HEK293 (cell line): Measurements from ENCODE around the gene KCNK6.

ENCODE experiments used
- CTCF ChIA-PET: fragments of 350-600 bp; formaldehyde crosslinking; extraction: SDS; loops from one replicate; lab custom pipeline; 2021; ENCODE audit warnings: antibody characterized with exemption; lab: Yijun Ruan, JAX
- POLR2A ChIA-PET: fragments of 300-600 bp; formaldehyde crosslinking; extraction: SDS; loops from one replicate; lab custom pipeline; 2020; ENCODE audit warnings: antibody characterized with exemption, inconsistent platforms; lab: Yijun Ruan, JAX
- H3K27ac ChIP-seq: fragments of 200-500 bp; sonication (Bioruptor generic); 2 replicates; pipeline ENCODE4 v1.5.1; 2014; ENCODE audit warnings: low read depth, low read length, control low read depth, inconsistent platforms; ENCODE audit errors: extremely low read depth
- H3K36me3 ChIP-seq, 2 experiments: fragments of 200-500 bp in 1 of 2; sonication (Bioruptor generic) in 1 of 2; 1 replicate in 1 of 2; 2 replicates in 1 of 2; pipeline ENCODE4 v1.5.1; 2014 to 2017; ENCODE audit warnings: inconsistent platforms in 2 of 2, low read length in 2 of 2; ENCODE audit not compliant: control insufficient read depth in 2 of 2, insufficient read depth in 1 of 2
- H3K4me1 ChIP-seq: fragments of 200-500 bp; sonication (Bioruptor generic); 2 replicates; pipeline ENCODE4 v1.5.1; 2014; ENCODE audit warnings: mild to moderate bottlenecking, low read length, inconsistent platforms; ENCODE audit not compliant: control insufficient read depth, insufficient read depth
- H3K4me3 ChIP-seq: 2 replicates; pipeline ENCODE4 v1.5.1; 2011; ENCODE audit warnings: low read depth, mild to moderate bottlenecking, control low read depth, low read length, moderate library complexity
- H3K9me3 ChIP-seq: fragments of 200-500 bp; sonication (Bioruptor generic); 2 replicates; pipeline ENCODE4 v1.5.1; 2014; ENCODE audit warnings: low read depth, low read length, inconsistent platforms; ENCODE audit not compliant: control insufficient read depth, insufficient read depth
- AEBP2 ChIP-seq: fragments of 450-650 bp; formaldehyde crosslinking; IDR thresholded peaks from 2 replicates; pipeline ENCODE4 v1.5.1; 2016; ENCODE audit warnings: missing biosample characterization, missing genetic modification characterization, borderline replicate concordance
- KLF1 ChIP-seq: fragments of 450-650 bp; formaldehyde crosslinking; IDR thresholded peaks from 2 replicates; pipeline ENCODE4 v1.5.1; 2016; ENCODE audit warnings: missing biosample characterization, missing genetic modification characterization
- OSR2 ChIP-seq: fragments of 450-650 bp; formaldehyde crosslinking; IDR thresholded peaks from 2 replicates; pipeline ENCODE4 v1.5.1; 2016; ENCODE audit warnings: missing biosample characterization, missing genetic modification characterization
- PRDM1 ChIP-seq: fragments of 450-650 bp; formaldehyde crosslinking; IDR thresholded peaks from 2 replicates; pipeline ENCODE4; 2016; ENCODE audit warnings: missing biosample characterization, missing genetic modification characterization
- ZBTB17 ChIP-seq: fragments of 450-650 bp; formaldehyde crosslinking; IDR thresholded peaks from 2 replicates; pipeline ENCODE4 v1.5.1; 2016; ENCODE audit warnings: missing biosample characterization, missing genetic modification characterization
- ZNF311 ChIP-seq: fragments of 450-650 bp; formaldehyde crosslinking; IDR thresholded peaks from 2 replicates; pipeline ENCODE4 v1.5.1; 2017; ENCODE audit warnings: missing biosample characterization, missing genetic modification characterization, borderline replicate concordance
- ZNF416 ChIP-seq: fragments of 450-650 bp; formaldehyde crosslinking; IDR thresholded peaks from 2 replicates; pipeline ENCODE4 v1.5.1; 2016; ENCODE audit warnings: missing biosample characterization, missing genetic modification characterization
- ZNF518A ChIP-seq: fragments of 450-650 bp; formaldehyde crosslinking; conservative IDR thresholded peaks from 2 replicates; pipeline ENCODE4 v1.5.1; 2016; ENCODE audit warnings: low read depth, missing biosample characterization, missing genetic modification characterization
- ZNF600 ChIP-seq: fragments of 450-650 bp; formaldehyde crosslinking; IDR thresholded peaks from 2 replicates; pipeline ENCODE4 v1.5.1; 2016; ENCODE audit warnings: missing biosample characterization, missing genetic modification characterization

The KCNK6 gene

GRCh38 chr19:38273499-38273898 lies 46.1 kb upstream of the KCNK6 start:
- Histone ChIP-seq H3K4me3 (no peak overlapping the region), H3K4me1 (peaks cover 22% of the 10 kb centered on the region), H3K36me3 (peaks cover 0 to 13% of the 10 kb centered on the region in 2 experiments; a peak in 1 of 3 replicates), H3K27ac (0 out of 2 replicates have a peak overlapping the region, but pooled peaks have one; percentile 5)
- POLR2A ChIA-PET = no interaction called here
- TF ChIP-seq KLF1 = no peak
- TF ChIP-seq PRDM1 (tag by site-specific recombination) = 0 out of 2 replicates have a peak, but pooled peaks have one; percentile 29
- TF ChIP-seq, all 188 proteins: peak for 1
- CTCF ChIA-PET = no interaction called here
- H3K9me3 ChIP-seq = no peaks in the 10 kb centered on the region; the same call in 1 of the 2 replicates

- ChIA-PET POLR2A (interaction anchor here (0.6 to 3.9 kb wide), 3 partner anchors 9 to 30 kb away, joined by 3 to 26 read pairs (median 5); partner anchors contain the start of gene SPINT2), CTCF (interaction anchor here (1.1 to 1.5 kb wide), 3 partner anchors 8 to 10 kb away, joined by 4 to 6 read pairs (median 4); no protein-coding TSS in a partner anchor)
- peaks cover 20% of the 10 kb centered on the region for H3K4me1 ChIP-seq
These were observed 44.9 kb upstream of the KCNK6 start for GRCh38 chr19:38274739-38275138.

More at GRCh38 chr19:38274739-38275138, 44.9 kb upstream of the KCNK6 start:
- H3K4me3 ChIP-seq = no peak overlapping the region
- no peaks in the 10 kb centered on the region; the same call in 1 of the 2 replicates for H3K9me3 ChIP-seq
- peaks cover 0 to 18% of the 10 kb centered on the region in 2 experiments; a peak in 1 of 3 replicates for H3K36me3 ChIP-seq
- TF ChIP-seq AEBP2 (tag by site-specific recombination) (no peak), ZNF518A (no peak), ZNF416 (tag by site-specific recombination) (no peak), ZNF311 (tag by site-specific recombination) (no peak), OSR2 (no peak), ZNF600 (tag by site-specific recombination) (0 out of 2 replicates have a peak, but pooled peaks have one; percentile 23), ZBTB17 (tag by site-specific recombination) (0 out of 2 replicates have a peak, but pooled peaks have one; percentile 34)
- TF ChIP-seq, all 188 proteins: peak for 2
- no peak overlapping the region for H3K27ac ChIP-seq
